Trophoblast cell (in vitro differentiated cells and primary cell): ENCODE results near the gene TRPC4AP.

Experiments used
- DNase-seq, 2 donors: peaks; one replicate each; pipeline ENCODE4 v3.0.0-alpha.2; 2016
- H2AFZ ChIP-seq: 2 replicates; pipeline ENCODE4 v1.6.1; 2013; ENCODE audit warnings: low read length, moderate library complexity, mild to moderate bottlenecking; ENCODE audit not compliant: insufficient read depth, poor library complexity
- H2AK5ac ChIP-seq: 2 replicates; pipeline ENCODE4 v1.6.1; 2013; ENCODE audit warnings: mild to moderate bottlenecking, low read length
- H2BK120ac ChIP-seq: 2 replicates; pipeline ENCODE4 v1.6.1; 2013; ENCODE audit warnings: low read length, mild to moderate bottlenecking, moderate library complexity; ENCODE audit not compliant: insufficient read depth, poor library complexity
- H2BK12ac ChIP-seq: 2 replicates; pipeline ENCODE4 v1.6.1; 2013; ENCODE audit warnings: mild to moderate bottlenecking, low read length, moderate library complexity
- H2BK5ac ChIP-seq: 2 replicates; pipeline ENCODE4 v1.6.1; 2013; ENCODE audit warnings: low read length, low read depth, moderate library complexity, mild to moderate bottlenecking; ENCODE audit not compliant: poor library complexity
- H3K14ac ChIP-seq: 2 replicates; pipeline ENCODE4 v1.6.1; 2013; ENCODE audit warnings: mild to moderate bottlenecking, low read length
- H3K18ac ChIP-seq: 2 replicates; pipeline ENCODE4 v1.6.1; 2013; ENCODE audit warnings: mild to moderate bottlenecking, low read length
- H3K23ac ChIP-seq: 2 replicates; pipeline ENCODE4 v1.6.1; 2013; ENCODE audit warnings: low read length
- H3K27ac ChIP-seq: 2 replicates; pipeline ENCODE4 v1.5.1; 2013; ENCODE audit warnings: low read depth, mild to moderate bottlenecking, inconsistent platforms, low read length, moderate library complexity
- H3K27me3 ChIP-seq: 2 replicates; pipeline ENCODE4 v1.6.1; 2013; ENCODE audit warnings: inconsistent platforms, mild to moderate bottlenecking, low read length, moderate library complexity; ENCODE audit not compliant: insufficient read depth
- H3K36me3 ChIP-seq, 2 experiments: 1 replicate in 1 of 2; 2 replicates in 1 of 2; pipeline ENCODE4 v1.6.1; 2013; ENCODE audit warnings: low read length in 2 of 2, mild to moderate bottlenecking in 2 of 2, moderate library complexity in 1 of 2; ENCODE audit not compliant: insufficient read depth in 2 of 2, control insufficient read depth in 1 of 2
- H3K4ac ChIP-seq: 2 replicates; pipeline ENCODE4 v1.6.1; 2013; ENCODE audit warnings: low read depth, mild to moderate bottlenecking, low read length, moderate library complexity
- H3K4me1 ChIP-seq, 2 experiments: 1 replicate in 1 of 2; 2 replicates in 1 of 2; pipeline ENCODE4 v1.6.1; 2013; ENCODE audit warnings: low read length in 2 of 2, mild to moderate bottlenecking in 2 of 2, moderate library complexity in 1 of 2; ENCODE audit not compliant: insufficient read depth in 2 of 2, control insufficient read depth in 1 of 2
- H3K4me2 ChIP-seq: 2 replicates; pipeline ENCODE4 v1.6.1; 2013; ENCODE audit warnings: inconsistent platforms, mild to moderate bottlenecking, low read length, moderate library complexity
- H3K4me3 ChIP-seq: 2 replicates; pipeline ENCODE4 v1.5.1; 2013; ENCODE audit warnings: mild to moderate bottlenecking, low read depth, low read length, inconsistent platforms
- H3K79me1 ChIP-seq: one replicate; pipeline ENCODE4 v1.6.1; 2013; ENCODE audit warnings: low read length
- H3K79me2 ChIP-seq: 2 replicates; pipeline ENCODE4 v1.6.1; 2013; ENCODE audit warnings: low read length, mild to moderate bottlenecking; ENCODE audit not compliant: control insufficient read depth, insufficient read depth, poor library complexity
- H3K9ac ChIP-seq: 2 replicates; pipeline ENCODE4 v1.6.1; 2013; ENCODE audit warnings: mild to moderate bottlenecking, low read length
- H3K9me3 ChIP-seq: 2 replicates; pipeline ENCODE4 v1.6.1; 2013; ENCODE audit warnings: low read depth, mild to moderate bottlenecking, control low read depth, inconsistent platforms, low read length; ENCODE audit not compliant: insufficient read depth
- H4K12ac ChIP-seq: 2 replicates; pipeline ENCODE4 v1.6.1; 2013; ENCODE audit warnings: low read depth, mild to moderate bottlenecking, low read length, moderate library complexity
- H4K8ac ChIP-seq: 2 replicates; pipeline ENCODE4 v1.6.1; 2013; ENCODE audit warnings: low read depth, mild to moderate bottlenecking, low read length, moderate library complexity
- H4K91ac ChIP-seq: one replicate; pipeline ENCODE4 v1.6.1; 2013; ENCODE audit warnings: low read depth, mild to moderate bottlenecking, low read length, moderate library complexity
- WGBS: extraction: QIAGEN DNeasy Blood & Tissue Kit; methylation state at CpG from one replicate; pipeline ENCODE4 v1.1.7; 2013; ENCODE audit warnings: missing lambda C conversion rate; ENCODE audit not compliant: insufficient read length, insufficient coverage; ENCODE audit errors: extremely low coverage; 5-methylcytosine and 5-hydroxymethylcytosine counted together

Gene TRPC4AP

GRCh38 chr20:34964486-34964885, 128.1 kb downstream of the TRPC4AP start:
- DNase-seq = no peak
- no peaks in the 10 kb centered on the region for H3K9me3 ChIP-seq

GRCh38 chr20:34956751-34957472, 135.7 kb downstream of the TRPC4AP start:
- no peak overlapping the region for H2BK12ac ChIP-seq
- no peak overlapping the region for H4K91ac ChIP-seq
- peaks cover 4% of the 10 kb centered on the region for H3K79me2 ChIP-seq
- no CpG with 5 or more reads among the region's 21 CpGs for WGBS
- no peak overlapping the region for H3K4ac ChIP-seq
- H3K36me3 ChIP-seq = no peaks in the 10 kb centered on the region
- H3K9me3 ChIP-seq = no peaks in the 10 kb centered on the region
- no peak overlapping the region for H2AK5ac ChIP-seq
- no peak overlapping the region for H3K4me2 ChIP-seq
- no peak overlapping the region for H4K12ac ChIP-seq
- no peak for DNase-seq
- no peak overlapping the region for H3K27ac ChIP-seq
- H3K14ac ChIP-seq = no peak overlapping the region
- no peak overlapping the region for H3K4me3 ChIP-seq
- peaks cover 3 to 5% of the 10 kb centered on the region in 2 experiments for H3K4me1 ChIP-seq
- peak overlapping the region; percentile 0 for H2AFZ ChIP-seq
- no peaks in the 10 kb centered on the region for H3K27me3 ChIP-seq
- H2BK5ac ChIP-seq = no peak overlapping the region
- no peak overlapping the region for H3K23ac ChIP-seq
- H2BK120ac ChIP-seq = peak overlapping the region; percentile 1
- peaks cover 7% of the 10 kb centered on the region for H3K79me1 ChIP-seq
- no peak overlapping the region for H3K18ac ChIP-seq
- no peak overlapping the region for H3K9ac ChIP-seq
- H4K8ac ChIP-seq = no peak overlapping the region

More at GRCh38 chr20:34964486-34964885, 128.1 kb downstream of the TRPC4AP start:
- no peak overlapping the region for H3K9ac ChIP-seq
- no CpG with 5 or more reads among the region's 5 CpGs for WGBS
- H3K4me2 ChIP-seq = no peak overlapping the region
- no peak overlapping the region for H3K23ac ChIP-seq
- no peaks in the 10 kb centered on the region for H3K4me1 ChIP-seq
- H2BK120ac ChIP-seq = no peak overlapping the region
- no peak overlapping the region for H4K91ac ChIP-seq
- H3K4ac ChIP-seq = no peak overlapping the region
- H2AFZ ChIP-seq = no peak overlapping the region
- no peak overlapping the region for H3K18ac ChIP-seq
- H2BK5ac ChIP-seq = no peak overlapping the region
- H2BK12ac ChIP-seq = no peak overlapping the region
- no peak overlapping the region for H3K14ac ChIP-seq
- no peak overlapping the region for H4K8ac ChIP-seq
- H2AK5ac ChIP-seq = no peak overlapping the region
- H3K36me3 ChIP-seq = no peaks in the 10 kb centered on the region
- H3K27ac ChIP-seq = no peak overlapping the region
- no peaks in the 10 kb centered on the region for H3K27me3 ChIP-seq
- no peak overlapping the region for H3K4me3 ChIP-seq
- no peaks in the 10 kb centered on the region for H3K79me2 ChIP-seq
- H4K12ac ChIP-seq = no peak overlapping the region
- no peaks in the 10 kb centered on the region for H3K79me1 ChIP-seq

GRCh38 chr20:34956041-34956458, 136.6 kb downstream of the TRPC4AP start:
- no peak overlapping the region for H3K14ac ChIP-seq
- peak overlapping the region; percentile 13 for H3K18ac ChIP-seq
- no peak overlapping the region for H2BK120ac ChIP-seq
- no peaks in the 10 kb centered on the region for H3K27me3 ChIP-seq
- H2AFZ ChIP-seq = peak overlapping the region; percentile 38
- no CpG with 5 or more reads among the region's 6 CpGs for WGBS
- peak overlapping the region; percentile 62 for H3K9ac ChIP-seq
- no peak overlapping the region for H2BK5ac ChIP-seq
- peak overlapping the region; percentile 1 for H3K4me3 ChIP-seq
- peak overlapping the region; percentile 75 for H4K8ac ChIP-seq
- no peaks in the 10 kb centered on the region for H3K9me3 ChIP-seq
- peaks cover 3% of the 10 kb centered on the region in 2 experiments for H3K36me3 ChIP-seq
- DNase-seq = no peak
- peaks cover 7% of the 10 kb centered on the region for H3K79me1 ChIP-seq
- H3K79me2 ChIP-seq = peaks cover 4% of the 10 kb centered on the region
- H4K12ac ChIP-seq = peak overlapping the region; percentile 55
- H2AK5ac ChIP-seq = no peak overlapping the region
- no peak overlapping the region for H3K27ac ChIP-seq
- H3K4ac ChIP-seq = peak overlapping the region; percentile 24
- peaks cover 3 to 5% of the 10 kb centered on the region in 2 experiments for H3K4me1 ChIP-seq
- no peak overlapping the region for H2BK12ac ChIP-seq
- H4K91ac ChIP-seq = peak overlapping the region; percentile 69
- H3K4me2 ChIP-seq = peak overlapping the region; percentile 42
- no peak overlapping the region for H3K23ac ChIP-seq

- Histone ChIP-seq H2BK5ac (peak within 1 kb of the TSS; percentile 70), H3K79me2 (peaks cover 4% of the 10 kb centered on the region), H4K12ac (peak within 1 kb of the TSS; percentile 61), H3K4me1 (peaks cover 3 to 5% of the 10 kb centered on the region in 2 experiments), H3K4ac (peak within 1 kb of the TSS; percentile 41), H2AK5ac (no peak within 1 kb of the TSS), H3K4me3 (peak within 1 kb of the TSS; percentile 74), H3K14ac (peak within 1 kb of the TSS; percentile 83), H3K36me3 (peaks cover 3% of the 10 kb centered on the region in 2 experiments), H3K9ac (peak within 1 kb of the TSS; percentile 62), H3K23ac (no peak within 1 kb of the TSS), H4K8ac (peak within 1 kb of the TSS; percentile 75), H3K27ac (peak within 1 kb of the TSS; percentile 59), H2BK12ac (no peak within 1 kb of the TSS), H3K4me2 (peak within 1 kb of the TSS; percentile 49), H3K27me3 (no peaks in the 10 kb centered on the region), H3K79me1 (peaks cover 7% of the 10 kb centered on the region), H2AFZ (peak within 1 kb of the TSS; percentile 83), H3K18ac (peak within 1 kb of the TSS; percentile 65), H2BK120ac (peak within 1 kb of the TSS; percentile 49), H3K9me3 (no peaks in the 10 kb centered on the region), H4K91ac (peak within 1 kb of the TSS; percentile 83)
- no CpG with 5 or more reads among the region's 62 CpGs for WGBS
- DNase-seq = peak; percentile 98 to 99
Measured at GRCh38 chr20:34955231-34956040, 137.2 kb downstream of the TRPC4AP start, which contains the start of the genes GSS and MYH7B. Gene GSS, minus strand, starts transcription at chr20:34955806. Its CDS starts 3,954 bp downstream, at chr20:34951852. Gene MYH7B, plus strand, starts transcription at chr20:34955868. Its CDS starts 22,138 bp downstream, at chr20:34978006.
